Activated CD8-positive, alpha-beta T cell treated with anti-CD3 and anti-CD28 coated beads for 36 hours (primary cell): ENCODE measurements around the gene INHBE. TPM values are rescaled to one million over a fixed set of nuclear protein-coding genes. Genes with fewer than 3 reads are reported as not detected.
A peak's percentile ranks its signal among the peaks of the same experiment; 100 is the strongest.

Source experiments
- ATAC-seq: fragments of 200-7000 bp; cut with Tn5 transposase; one replicate; pipeline ENCODE4 v1.10.0; 2021; ENCODE audit warnings: mild to moderate bottlenecking, moderate library complexity
- CTCF ChIA-PET: fragments of 350-600 bp; sonication (Branson Sonifier 250); formaldehyde crosslinking; loops from one replicate; lab custom pipeline; 2021; ENCODE audit warnings: antibody characterized with exemption; lab: Charles Lee
- POLR2A ChIA-PET: fragments of 350-600 bp; sonication (Branson Sonifier 250); formaldehyde crosslinking; loops from one replicate; lab custom pipeline; 2021; ENCODE audit warnings: antibody characterized with exemption; lab: Charles Lee
- DNase-seq: peaks from one replicate; pipeline ENCODE4 v3.0.0-alpha.2; 2020
- H3K27ac Mint-ChIP-seq: one replicate; pipeline ENCODE4 v1.8.0; 2021; ENCODE audit warnings: mild to moderate bottlenecking, mixed read lengths
- H3K27me3 Mint-ChIP-seq: one replicate; pipeline ENCODE4 v1.8.0; 2021; ENCODE audit warnings: mixed read lengths
- H3K36me3 Mint-ChIP-seq: one replicate; pipeline ENCODE4 v1.8.0; 2021; ENCODE audit warnings: low read depth, mixed read lengths
- H3K4me1 Mint-ChIP-seq: one replicate; pipeline ENCODE4 v1.8.0; 2021; ENCODE audit warnings: low read depth, mixed read lengths
- H3K4me3 Mint-ChIP-seq: one replicate; pipeline ENCODE4 v1.8.0; 2021; ENCODE audit warnings: mild to moderate bottlenecking, moderate library complexity, mixed read lengths
- H3K9me3 Mint-ChIP-seq: one replicate; pipeline ENCODE4 v1.8.0; 2021; ENCODE audit warnings: mixed read lengths
- CTCF ChIP-seq: fragments of 200-600 bp; IDR thresholded peaks from one replicate; pipeline ENCODE4 v1.8.0; 2022; ENCODE audit warnings: antibody characterized with exemption, mild to moderate bottlenecking
- intact Hi-C: fragments of 100-400 bp; cut with micrococcal nuclease; formaldehyde crosslinking; loops from one replicate; pipeline ENCODE4 v1.10.0; 2022
- total RNA-seq, 2 experiments: library from RNA; stranded (reverse); gene quantifications; one replicate each; pipeline ENCODE4 v1.2.3, GENCODE V29; 2021

Gene INHBE
- total RNA-seq, 2 experiments from 2014 or later, result 1.7 to 2.3 TPM

GRCh38 chr12:57451233-57451778, 3.8 kb upstream of the INHBE start:
- TF ChIP-seq CTCF, result no peak
- no peaks in the 10 kb centered on the region for H3K36me3 Mint-ChIP-seq
- ATAC-seq, result no peak
- peak overlapping the region; percentile 2 for H3K27ac Mint-ChIP-seq
- no peaks in the 10 kb centered on the region for H3K9me3 Mint-ChIP-seq
- POLR2A ChIA-PET, result interaction anchor here (0.9 to 1.8 kb wide), 5 partner anchors 10 to 136 kb away, joined by 3 to 8 read pairs (median 3); no protein-coding TSS in a partner anchor
- H3K27me3 Mint-ChIP-seq, result no peaks in the 10 kb centered on the region
- intact Hi-C loops, result loop anchor here (10.0 kb wide), 1 partner anchor 147 kb away; no protein-coding TSS in a partner anchor
- H3K4me3 Mint-ChIP-seq, result no peak overlapping the region
- CTCF ChIA-PET, result interaction anchor here (0.6 to 7.1 kb wide), 21 partner anchors 8 to 238 kb away, joined by 3 to 118 read pairs (median 6); partner anchors contain the start of genes GLI1 and INHBC
- no peak for DNase-seq
- H3K4me1 Mint-ChIP-seq, result peaks cover 22% of the 10 kb centered on the region

- Mint-ChIP-seq H3K27me3 (no peaks in the 10 kb centered on the region), H3K36me3 (no peaks in the 10 kb centered on the region), H3K9me3 (no peaks in the 10 kb centered on the region), H3K27ac (peak overlapping the region; percentile 9), H3K4me3 (peak overlapping the region; percentile 31), H3K4me1 (peaks cover 28% of the 10 kb centered on the region)
- intact Hi-C loops, result loop anchor here (10.0 kb wide), 1 partner anchor 148 kb away; no protein-coding TSS in a partner anchor
- no peak for TF ChIP-seq CTCF
- POLR2A ChIA-PET, result interaction anchor here (0.8 to 1.5 kb wide), 10 partner anchors 8 to 209 kb away, joined by 3 to 5 read pairs (median 3); no protein-coding TSS in a partner anchor
- DNase-seq (peak; percentile 55), ATAC-seq (peak; percentile 45)
- CTCF ChIA-PET, result interaction anchor here (0.6 to 7.1 kb wide), 54 partner anchors 8 to 341 kb away, joined by 3 to 118 read pairs (median 4); partner anchors contain the start of genes INHBC, SHMT2, STAC3 and STAT6
These were observed 2.7 kb upstream of the INHBE start for GRCh38 chr12:57452181-57452936.

- Mint-ChIP-seq H3K27me3 (no peaks in the 10 kb centered on the region), H3K4me3 (peak overlapping the region; percentile 31), H3K27ac (peak overlapping the region; percentile 9), H3K9me3 (no peaks in the 10 kb centered on the region), H3K4me1 (peaks cover 28% of the 10 kb centered on the region), H3K36me3 (no peaks in the 10 kb centered on the region)
- ATAC-seq, result peak; percentile 48
- ChIA-PET CTCF (interaction anchor here (0.6 to 7.1 kb wide), 50 partner anchors 8 to 342 kb away, joined by 3 to 118 read pairs (median 4); partner anchors contain the start of genes INHBC, SHMT2, STAC3 and STAT6), POLR2A (interaction anchor here (0.8 to 1.5 kb wide), 7 partner anchors 8 to 210 kb away, joined by 3 to 5 read pairs (median 4); no protein-coding TSS in a partner anchor)
- intact Hi-C loops, result loop anchor here (10.0 kb wide), 1 partner anchor 148 kb away; no protein-coding TSS in a partner anchor
- peak; percentile 81 for DNase-seq
- TF ChIP-seq CTCF, result peak; percentile 87
These were observed 2.1 kb upstream of the INHBE start for GRCh38 chr12:57452937-57453509.

GRCh38 chr12:57454213-57454565, 918 bp upstream of the INHBE start:
- Mint-ChIP-seq H3K4me3 (peak overlapping the region; percentile 81), H3K27me3 (no peaks in the 10 kb centered on the region), H3K36me3 (no peaks in the 10 kb centered on the region), H3K27ac (peak overlapping the region; percentile 84), H3K4me1 (peaks cover 35% of the 10 kb centered on the region), H3K9me3 (no peaks in the 10 kb centered on the region)
- no peak for TF ChIP-seq CTCF
- CTCF ChIA-PET, result interaction anchor here (1.0 to 7.1 kb wide), 13 partner anchors 9 to 240 kb away, joined by 3 to 118 read pairs (median 14); partner anchors contain the start of gene INHBC
- POLR2A ChIA-PET, result no interaction called here
- intact Hi-C loops, result loop anchor here (10.0 kb wide), 1 partner anchor 149 kb away; no protein-coding TSS in a partner anchor
- ATAC-seq (no peak), DNase-seq (no peak)
